GM19452 (cell line): Measurements from ENCODE around the gene BYSL.
A peak's percentile ranks its signal among the peaks of the same experiment; 100 is the strongest.

ENCODE experiments used
- ATAC-seq: cut with Tn5 transposase; IDR thresholded peaks from one replicate; pipeline ENCODE4 v1.9.1; 2021; ENCODE audit not compliant: unreplicated experiment

BYSL gene, protein sequence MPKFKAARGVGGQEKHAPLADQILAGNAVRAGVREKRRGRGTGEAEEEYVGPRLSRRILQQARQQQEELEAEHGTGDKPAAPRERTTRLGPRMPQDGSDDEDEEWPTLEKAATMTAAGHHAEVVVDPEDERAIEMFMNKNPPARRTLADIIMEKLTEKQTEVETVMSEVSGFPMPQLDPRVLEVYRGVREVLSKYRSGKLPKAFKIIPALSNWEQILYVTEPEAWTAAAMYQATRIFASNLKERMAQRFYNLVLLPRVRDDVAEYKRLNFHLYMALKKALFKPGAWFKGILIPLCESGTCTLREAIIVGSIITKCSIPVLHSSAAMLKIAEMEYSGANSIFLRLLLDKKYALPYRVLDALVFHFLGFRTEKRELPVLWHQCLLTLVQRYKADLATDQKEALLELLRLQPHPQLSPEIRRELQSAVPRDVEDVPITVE

DNA sequence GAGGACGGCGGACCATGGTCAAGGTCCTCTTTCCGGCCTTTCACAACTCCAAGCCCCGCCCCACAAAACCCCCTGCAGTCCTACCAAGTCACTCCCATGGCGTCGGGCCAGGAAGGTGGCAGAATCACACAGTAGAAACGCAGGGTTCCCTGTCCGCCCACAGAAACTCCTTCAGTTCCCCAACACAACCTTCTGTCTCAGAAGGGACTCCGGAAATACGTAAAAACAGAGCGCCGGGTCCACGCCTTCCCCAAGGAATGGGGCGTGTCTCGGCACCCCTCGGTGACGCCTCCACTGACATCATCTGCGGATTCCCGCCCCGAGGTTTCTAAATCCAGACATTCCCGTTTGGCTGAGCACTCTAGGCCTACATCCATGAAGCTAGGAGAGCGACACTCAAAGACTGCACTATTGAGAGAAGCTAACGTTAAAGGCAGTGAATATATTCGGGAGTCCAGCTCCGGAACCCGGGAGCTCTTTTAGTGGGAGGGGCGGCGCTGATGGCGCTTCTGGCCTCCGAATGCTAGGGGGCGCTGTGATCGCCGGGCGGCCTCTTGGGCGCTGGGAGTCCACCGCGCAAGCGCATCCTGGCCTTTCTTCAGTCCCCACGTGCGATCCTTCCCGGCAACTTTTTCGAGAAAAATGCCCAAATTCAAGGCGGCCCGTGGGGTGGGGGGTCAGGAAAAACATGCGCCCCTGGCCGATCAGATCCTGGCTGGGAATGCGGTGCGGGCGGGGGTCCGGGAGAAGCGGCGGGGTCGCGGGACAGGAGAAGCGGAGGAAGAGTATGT lies at the start of gene BYSL, which contains the start of gene MED20:
TSS of gene BYSL (plus strand) at position 579 of the 791 bp plus-strand sequence. CDS start at position 643, 64 bp downstream.
TSS of gene MED20 (minus strand) at position 219 of the 791 bp plus-strand sequence. CDS start at position 98, 121 bp downstream.
- peak; percentile 92 for ATAC-seq

DNA sequence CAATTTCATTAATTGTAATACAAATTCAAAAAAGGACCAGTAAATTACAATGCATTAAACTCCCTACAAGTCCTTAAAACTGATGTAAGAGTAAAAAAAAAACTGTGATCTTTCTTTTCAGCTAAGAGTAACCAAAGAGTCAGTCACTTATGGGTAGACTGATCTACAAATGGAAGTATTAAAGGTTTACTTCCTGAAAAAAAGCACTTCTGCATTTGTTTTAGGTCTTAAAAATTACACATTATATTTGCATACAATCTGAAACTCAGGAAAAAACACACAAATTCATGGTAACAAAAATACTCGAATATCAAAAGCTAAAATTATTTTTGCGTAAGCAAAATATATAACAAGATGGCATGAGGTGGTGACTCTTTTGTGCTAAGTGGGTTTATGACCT lies 49.6 kb upstream of the BYSL start:
- no peak for ATAC-seq

DNA sequence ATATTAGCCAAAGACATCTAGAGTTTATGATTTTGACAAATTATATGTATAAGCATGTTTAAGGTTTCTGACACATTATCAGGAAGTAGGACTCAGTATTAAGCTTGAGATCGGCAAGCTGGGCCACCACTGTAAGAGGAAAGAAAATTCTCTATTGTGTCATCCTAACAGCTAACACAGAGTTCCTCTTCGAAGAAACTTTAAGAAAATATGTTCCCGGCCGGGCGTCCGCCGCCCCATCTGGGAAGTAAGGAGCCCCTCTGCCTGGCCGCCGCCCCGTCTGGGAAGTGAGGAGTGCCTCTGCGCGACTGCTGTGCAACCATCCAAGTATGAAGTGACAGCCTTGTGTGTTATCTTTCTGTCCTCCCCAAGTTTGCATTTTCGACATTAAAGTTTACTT lies 49.2 kb upstream of the BYSL start:
- no peak for ATAC-seq

DNA sequence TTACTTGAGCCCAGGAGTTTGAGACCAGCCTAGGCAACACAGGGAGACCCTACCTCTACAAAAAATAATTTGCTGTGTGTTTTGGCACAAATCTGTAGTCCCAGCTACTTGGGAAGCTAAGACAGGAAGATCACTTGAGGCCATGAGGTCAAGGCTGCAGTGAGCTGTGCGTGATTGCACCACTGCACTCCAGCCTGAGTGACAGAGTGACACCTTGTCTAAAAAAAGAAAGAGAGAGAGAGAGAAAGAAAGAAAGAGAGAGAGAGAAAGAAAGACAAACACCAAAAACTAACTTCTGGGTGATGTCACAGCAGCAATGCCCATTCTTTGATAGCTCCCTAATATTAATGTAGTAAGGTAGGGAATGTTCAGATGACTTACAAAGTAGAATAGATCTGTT lies 46.6 kb upstream of the BYSL start:
- no peak for ATAC-seq

DNA sequence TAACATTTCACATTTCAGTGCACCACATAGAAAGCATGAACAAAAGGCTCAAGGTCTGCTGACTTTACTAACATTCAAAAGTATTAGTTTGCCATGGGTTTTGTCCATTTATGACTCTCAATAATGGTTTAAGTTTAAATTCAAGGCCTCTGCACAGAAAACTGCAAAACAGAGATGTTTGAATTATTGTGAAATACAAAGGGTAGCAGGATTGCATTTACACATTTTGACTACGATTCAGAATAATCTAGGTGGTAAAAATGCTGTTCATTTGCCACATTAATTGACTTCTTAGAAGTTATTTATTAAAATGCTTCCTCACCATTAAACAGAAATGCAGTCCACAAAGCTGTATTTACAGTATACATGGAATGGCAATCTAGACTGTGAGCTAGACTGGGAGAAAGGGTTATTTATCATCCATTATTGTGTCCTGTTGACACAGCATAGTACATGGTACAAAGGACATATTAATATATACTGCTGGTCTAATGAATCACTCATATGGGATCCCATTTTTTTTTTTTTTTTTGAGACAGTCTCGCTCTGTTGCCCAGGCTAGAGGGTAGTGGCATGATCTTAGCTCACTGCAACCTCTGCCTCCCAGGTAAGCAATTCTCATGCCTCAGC lies 44.1 kb upstream of the BYSL start:
- ATAC-seq, result no peak

DNA sequence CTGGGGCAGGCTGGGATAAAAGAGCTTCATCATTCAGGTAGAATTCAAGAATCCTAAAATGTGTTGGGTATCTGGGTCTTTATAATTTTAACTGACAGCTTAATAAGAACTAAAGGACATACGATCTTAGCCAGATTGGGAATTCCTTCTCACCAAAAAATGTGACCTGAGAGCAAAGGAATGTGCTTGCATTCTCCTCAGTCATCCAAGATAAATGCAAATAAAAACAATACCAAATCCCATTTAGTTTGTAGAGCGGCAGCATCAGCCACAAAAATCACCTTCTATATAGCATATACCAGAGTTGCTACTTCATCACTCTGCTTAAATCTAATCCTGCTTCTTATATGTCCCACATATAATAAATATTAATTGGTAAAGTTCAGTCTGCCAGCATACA lies 43.1 kb upstream of the BYSL start:
- no peak for ATAC-seq

DNA sequence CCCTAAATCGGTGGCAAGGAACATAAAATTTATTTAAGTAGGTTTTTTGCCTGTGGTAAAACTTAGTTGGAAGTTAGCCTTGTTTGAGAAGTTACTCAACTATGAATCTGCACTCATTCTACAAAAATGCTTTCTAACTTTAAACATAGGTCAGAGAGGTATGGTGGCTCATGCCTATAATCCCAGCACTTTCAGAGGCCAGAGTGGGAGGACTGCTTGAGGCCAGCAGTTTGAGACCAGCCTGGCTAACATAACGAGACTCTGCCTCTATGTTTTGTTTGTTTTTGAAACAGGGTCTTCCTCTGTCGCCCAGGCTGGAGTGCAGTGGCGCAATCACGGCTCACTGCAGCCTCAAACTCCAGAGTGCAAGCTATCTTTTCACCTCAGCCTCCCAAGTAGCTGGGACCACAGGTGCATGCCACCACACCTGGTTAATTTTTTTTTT lies 42.3 kb upstream of the BYSL start:
- no peak for ATAC-seq

DNA sequence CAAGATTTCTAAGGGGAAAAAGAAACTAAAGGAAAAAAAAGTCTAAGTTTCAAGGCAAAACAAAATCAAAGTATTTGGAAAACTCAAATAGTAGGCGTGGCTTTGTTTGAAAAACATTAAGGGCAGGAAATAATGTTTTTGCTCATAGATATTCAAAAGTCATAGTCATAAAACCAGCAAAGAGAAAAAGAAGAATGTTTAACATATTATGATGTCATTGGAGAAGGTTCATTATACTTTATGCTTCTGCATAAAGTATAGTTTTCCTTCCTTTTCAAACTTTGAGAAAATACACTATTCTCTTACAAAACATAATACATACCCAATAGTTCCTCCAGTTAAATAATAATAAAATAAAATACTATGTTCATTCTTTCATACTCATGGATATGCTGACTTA lies 39.8 kb upstream of the BYSL start:
- no peak for ATAC-seq

DNA sequence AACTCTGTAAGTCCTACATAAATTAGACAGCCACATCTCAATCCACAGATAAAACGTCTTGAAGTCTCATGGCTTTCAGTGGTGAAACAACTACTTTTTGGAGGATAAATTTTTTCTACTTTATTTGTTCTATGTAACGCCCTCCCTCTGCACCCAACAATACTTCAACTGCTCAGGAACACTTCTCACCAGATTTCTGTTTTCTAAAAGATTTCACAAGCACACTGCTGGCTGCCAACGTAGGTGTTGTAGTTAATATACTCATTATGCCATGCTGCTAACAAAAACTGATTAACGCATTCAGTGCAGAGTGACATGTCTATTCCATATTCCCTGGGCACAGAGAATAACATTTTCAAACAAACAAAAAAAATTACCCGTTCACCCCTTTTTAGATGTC lies 36.3 kb upstream of the BYSL start:
- ATAC-seq, result no peak

DNA sequence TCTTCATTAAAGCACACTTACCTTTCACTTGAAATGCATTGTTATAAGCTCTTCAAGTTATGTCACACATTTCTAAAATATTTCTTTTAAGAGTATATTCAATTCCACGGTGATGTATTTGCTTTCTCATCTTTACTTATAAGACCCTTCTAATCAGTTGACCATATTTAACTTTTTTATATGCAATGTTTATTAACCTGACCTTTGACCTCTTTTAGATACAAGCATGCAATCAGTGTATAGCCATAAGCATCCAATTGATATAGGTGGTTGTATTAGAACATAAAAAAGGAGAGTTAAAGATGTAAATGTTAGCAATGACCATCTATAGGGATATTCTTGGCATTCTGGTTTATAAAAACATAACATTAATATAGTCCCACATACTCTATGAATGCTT lies 35.4 kb upstream of the BYSL start:
- ATAC-seq, result no peak

DNA sequence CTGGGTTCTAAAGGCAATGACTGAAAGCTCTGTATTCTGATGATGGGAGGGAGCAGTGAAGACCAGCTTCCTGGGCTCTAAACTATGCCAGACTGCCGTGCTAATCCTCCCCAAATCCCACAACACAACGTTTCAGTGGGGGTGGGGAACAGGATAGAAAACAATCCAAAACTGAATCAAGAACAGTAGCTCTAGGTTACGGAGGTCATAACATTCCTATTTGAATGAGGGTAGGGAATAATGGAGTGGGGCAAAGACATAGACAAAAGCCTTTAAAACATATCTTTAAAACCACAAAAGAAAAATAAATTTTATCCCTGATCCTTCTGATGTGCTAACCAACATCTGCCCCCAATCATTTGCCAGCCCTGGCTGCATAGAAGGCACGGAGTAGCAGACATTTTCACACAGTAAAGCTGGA lies 34.0 kb upstream of the BYSL start:
- ATAC-seq, result no peak

DNA sequence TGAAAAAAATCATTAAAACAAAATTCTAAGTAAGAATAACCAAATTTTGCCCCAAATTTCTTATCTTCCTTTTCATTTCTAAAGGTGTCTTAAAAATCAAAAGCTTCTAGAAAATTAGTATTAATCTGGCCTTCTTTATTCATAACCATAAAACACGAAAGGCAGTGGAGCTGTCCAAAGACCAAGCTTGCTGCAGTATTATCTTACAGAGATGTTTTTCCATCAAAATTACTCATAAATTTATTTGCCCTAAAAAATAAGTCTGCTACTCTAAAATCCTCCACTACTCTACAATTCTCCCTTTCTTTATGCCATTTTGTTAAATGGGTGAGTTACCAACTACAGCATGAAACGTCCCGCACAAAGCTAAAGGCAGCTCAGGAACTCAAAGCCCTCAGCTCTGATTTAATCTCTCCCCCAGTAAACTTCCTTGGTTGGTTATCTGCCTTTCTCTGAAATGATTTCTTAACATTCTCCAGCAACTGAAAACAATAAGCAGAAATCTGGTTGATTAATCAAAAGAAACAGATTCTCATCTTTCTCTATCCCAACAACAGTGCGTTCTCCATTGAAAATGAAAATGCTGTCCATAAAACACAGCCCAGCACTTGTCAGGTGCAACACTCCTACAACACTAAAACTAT lies 28.3 kb upstream of the BYSL start:
- ATAC-seq, result no peak

DNA sequence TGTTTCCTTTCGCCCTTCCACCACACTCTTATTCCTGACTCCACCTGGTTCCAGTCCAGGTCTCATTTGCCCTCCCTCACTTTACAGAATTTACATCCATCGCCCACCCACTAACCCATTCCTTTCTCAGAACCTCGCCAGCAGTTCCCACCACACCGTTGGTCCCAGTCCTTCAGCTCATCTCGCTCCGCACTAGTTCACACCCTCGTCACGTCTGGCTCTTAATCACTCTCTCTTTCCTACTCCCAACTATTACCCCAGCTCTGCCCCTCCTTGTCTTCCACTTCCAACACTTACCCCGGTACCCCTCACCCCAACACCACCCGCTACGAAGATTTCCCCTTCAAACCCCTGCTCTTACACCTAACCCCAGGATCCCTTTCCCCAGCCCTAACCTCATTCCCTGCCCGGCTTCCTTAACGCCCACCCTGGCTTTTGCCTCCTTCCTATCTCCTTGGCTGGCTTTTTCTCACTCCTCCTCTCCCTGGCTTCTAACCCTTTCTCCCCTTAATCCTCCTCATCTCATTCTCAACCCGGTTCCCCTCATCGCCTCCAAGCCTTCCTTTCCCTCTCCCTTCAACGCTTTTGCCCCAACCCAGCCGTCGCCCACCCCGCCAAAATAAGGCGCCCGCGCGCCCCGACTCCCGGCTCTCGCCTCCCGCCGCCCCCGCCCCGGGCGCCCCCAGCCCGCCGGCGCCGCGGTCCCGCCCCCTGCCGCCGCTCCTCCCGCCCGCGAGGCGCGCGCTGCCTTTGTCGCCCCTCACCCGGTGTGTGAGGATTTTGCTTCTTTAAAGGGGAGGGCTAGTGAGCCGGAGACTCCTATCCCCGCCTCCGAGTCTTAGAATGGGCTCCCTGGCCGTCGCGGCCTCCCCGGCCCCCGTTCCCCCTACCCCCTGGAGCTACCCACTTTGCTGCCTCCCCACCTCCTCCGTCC lies 26.7 kb upstream of the BYSL start:
- ATAC-seq, result peak; percentile 8

DNA sequence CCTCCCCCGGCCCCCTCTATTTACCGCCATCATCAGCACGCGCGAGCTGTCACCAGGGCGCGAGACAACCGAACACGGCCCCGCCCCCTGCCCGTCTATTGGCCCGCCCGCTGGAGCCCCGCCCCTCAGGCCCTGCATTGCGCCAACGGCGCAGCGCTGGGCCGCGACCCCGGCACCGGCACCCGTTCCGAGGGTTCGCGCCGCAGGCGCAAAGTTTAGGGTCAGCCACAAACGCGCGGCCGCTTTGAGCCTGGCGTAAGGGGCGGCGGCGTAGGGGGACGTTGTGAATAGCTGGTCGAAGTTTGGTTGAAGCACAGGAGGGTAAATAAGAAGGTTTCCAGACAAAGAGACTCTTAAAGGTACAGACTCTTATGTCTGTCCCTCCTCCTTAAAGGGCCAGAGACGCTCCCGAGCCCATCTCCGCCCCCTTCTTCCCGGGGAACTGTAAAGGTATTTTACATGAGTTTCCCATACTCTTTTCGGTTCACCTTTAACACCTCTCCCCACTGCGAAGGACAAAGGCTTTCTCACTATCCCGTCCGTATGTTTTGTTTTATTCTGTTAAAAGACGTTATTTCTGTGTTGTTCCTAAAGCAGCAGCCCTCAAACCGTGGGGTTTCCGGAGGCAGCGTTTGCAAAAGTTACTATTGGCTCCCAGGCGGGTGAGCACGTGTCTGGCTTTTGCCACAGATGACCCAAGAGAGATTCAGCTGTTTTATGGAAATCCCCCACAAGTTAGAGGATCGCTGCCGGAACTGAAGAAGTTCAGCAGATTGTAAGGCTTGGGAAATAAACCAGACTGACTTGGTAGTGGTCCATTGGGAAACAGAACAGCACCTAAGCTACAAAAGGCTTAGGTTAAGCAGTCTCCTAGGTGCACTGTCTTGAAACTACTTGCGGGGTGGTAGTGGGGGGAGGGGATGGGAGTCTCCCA lies 25.7 kb upstream of the BYSL start, which contains the start of gene USP49:
TSS of gene USP49 (minus strand) at position 76 of the 934 bp plus-strand sequence. CDS start 88,392 bp downstream, outside the sequence.
- peak; percentile 77 for ATAC-seq

DNA sequence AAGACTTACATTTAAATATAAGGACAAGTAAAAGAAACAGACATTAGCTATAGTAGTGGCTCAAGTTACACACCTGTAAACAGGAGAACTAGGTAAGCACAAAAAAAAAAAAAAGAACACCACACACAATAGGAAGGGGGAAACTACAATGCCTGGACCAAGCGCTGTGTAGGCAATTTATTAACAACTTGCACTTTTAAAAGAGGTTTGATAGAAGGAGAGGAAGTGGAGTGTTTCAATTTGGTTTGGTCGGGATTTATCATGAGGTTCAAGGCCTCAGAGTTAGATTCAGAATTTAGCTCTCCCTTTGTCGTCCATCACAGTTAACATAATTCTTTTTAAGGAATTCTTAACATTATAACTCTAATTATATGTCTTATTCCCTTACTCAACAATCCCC lies 25.0 kb upstream of the BYSL start:
- no peak for ATAC-seq

DNA sequence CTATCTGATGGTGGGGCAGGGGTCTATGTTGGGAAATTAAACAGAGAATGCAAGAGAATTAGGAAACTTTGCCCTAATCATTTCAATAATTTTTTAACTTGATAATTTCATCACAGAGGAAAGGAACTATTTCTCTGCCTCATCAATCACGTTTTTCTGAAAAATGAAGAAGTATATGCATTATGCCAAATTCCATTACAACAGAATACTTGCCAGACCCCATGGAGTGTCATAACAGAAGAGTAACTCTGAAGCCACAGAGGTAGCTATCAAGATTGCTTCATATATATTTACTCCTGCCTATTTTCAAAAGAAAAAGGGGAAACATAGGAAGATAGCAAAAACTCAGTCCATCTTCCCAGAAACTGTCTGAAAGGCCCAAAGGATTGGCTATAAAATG lies 20.4 kb upstream of the BYSL start:
- ATAC-seq, result no peak

DNA sequence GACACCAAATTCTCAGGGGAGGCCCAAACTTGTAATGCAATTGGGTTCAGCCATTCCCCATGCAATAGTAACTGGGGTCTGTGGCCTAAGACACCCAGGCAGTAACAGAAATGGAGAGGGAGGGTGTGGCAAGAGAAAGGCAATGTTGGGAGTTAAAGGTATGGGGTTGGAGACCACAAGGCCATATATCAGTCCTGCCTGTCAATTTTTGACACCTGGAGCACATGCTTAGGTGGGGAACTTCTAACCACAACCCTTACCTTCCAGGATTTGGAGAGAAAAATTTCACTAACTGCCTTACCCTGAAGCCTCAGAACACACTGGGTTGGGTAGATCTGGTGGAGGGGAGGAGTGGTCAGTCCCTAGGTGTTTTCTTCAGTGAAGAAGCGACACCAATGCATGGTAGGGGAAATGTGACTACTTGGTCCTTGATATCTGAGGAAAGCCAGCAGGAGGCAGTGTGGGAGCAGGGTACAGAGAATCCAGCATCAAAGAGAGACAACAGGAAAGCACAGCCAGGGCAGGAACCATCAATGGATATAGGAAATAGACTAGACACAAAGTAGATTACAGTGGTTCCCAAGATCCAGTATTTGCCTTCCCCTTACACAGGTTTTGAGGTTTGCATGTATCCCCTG lies 19.3 kb upstream of the BYSL start:
- ATAC-seq, result no peak

DNA sequence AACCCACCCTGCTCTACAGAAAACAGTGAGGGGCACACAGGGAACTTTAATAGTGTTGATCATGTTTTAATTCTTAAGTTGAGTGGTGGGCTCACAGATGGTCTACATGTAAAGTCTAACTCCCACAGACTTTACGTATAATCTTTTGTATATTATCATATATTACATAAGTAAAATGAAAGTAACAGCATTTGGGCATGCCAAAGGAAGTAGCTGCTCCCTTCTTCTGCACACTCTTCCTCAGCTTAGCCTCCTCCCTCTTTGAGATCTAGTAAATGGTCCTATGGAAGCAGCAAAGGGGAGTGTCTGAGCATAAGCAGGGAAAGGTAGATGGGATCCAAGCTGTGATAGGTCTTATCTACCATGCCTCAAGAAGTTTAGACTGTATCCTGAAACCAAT lies 11.6 kb upstream of the BYSL start:
- no peak for ATAC-seq
